MM.1S (cell line): ENCODE results near the gene KCNIP3.
A peak's percentile ranks its signal among the peaks of the same experiment; 100 is the strongest.
"Not testable (repeated sequence)": the region's sequence is repeated elsewhere in the genome, so short reads cannot be mapped to it uniquely, and the experiment has no call there.

Source experiments
- DNase-seq: peaks from one replicate; pipeline ENCODE4 v3.0.0-alpha.2; 2015
- H2AFZ ChIP-seq: fragments of 300-600 bp; sonication (generic); 2 replicates; pipeline ENCODE4 v1.6.0; 2016; ENCODE audit warnings: antibody characterized with exemption, low read length
- H3F3A ChIP-seq: fragments of 300-600 bp; sonication (generic); 2 replicates; pipeline ENCODE4 v1.6.1; 2016; ENCODE audit warnings: mild to moderate bottlenecking, antibody characterized with exemption, low read length, moderate library complexity, mixed read lengths; ENCODE audit not compliant: insufficient read depth
- H3K27ac ChIP-seq: fragments of 300-600 bp; sonication (generic); 2 replicates; pipeline ENCODE4 v1.5.1; 2016; ENCODE audit warnings: mild to moderate bottlenecking, low read length
- H3K27me3 ChIP-seq: fragments of 300-600 bp; sonication (generic); replicated peaks from 2 replicates; pipeline ENCODE4 v1.6.0; 2016; ENCODE audit warnings: low read length; ENCODE audit not compliant: insufficient read depth
- H3K36me3 ChIP-seq: fragments of 300-600 bp; sonication (generic); replicated peaks from 2 replicates; pipeline ENCODE4 v1.6.1; 2016; ENCODE audit warnings: mild to moderate bottlenecking, low read length, mixed read lengths; ENCODE audit not compliant: insufficient read depth
- H3K4me1 ChIP-seq: fragments of 300-600 bp; sonication (generic); 2 replicates; pipeline ENCODE4 v1.6.1; 2016; ENCODE audit warnings: low read length, mixed read lengths
- H3K4me2 ChIP-seq: fragments of 300-600 bp; sonication (generic); 2 replicates; pipeline ENCODE4 v1.6.0; 2016; ENCODE audit warnings: low read depth, low read length
- H3K4me3 ChIP-seq: fragments of 300-600 bp; sonication (generic); 2 replicates; pipeline ENCODE4 v1.5.1; 2016; ENCODE audit warnings: low read length, mixed read lengths
- H3K79me2 ChIP-seq: fragments of 300-600 bp; sonication (generic); 2 replicates; pipeline ENCODE4 v1.6.1; 2016; ENCODE audit warnings: mixed run types, low read length, mixed read lengths
- H3K9ac ChIP-seq: fragments of 300-600 bp; sonication (generic); 2 replicates; pipeline ENCODE4 v1.6.1; 2016; ENCODE audit warnings: low read length, mixed read lengths
- H3K9me2 ChIP-seq: fragments of 300-600 bp; sonication (generic); replicated peaks from 2 replicates; pipeline ENCODE4 v1.6.1; 2016; ENCODE audit warnings: mild to moderate bottlenecking, low read length, mixed read lengths; ENCODE audit not compliant: insufficient read depth
- H3K9me3 ChIP-seq: fragments of 300-600 bp; sonication (generic); replicated peaks from 2 replicates; pipeline ENCODE4 v1.6.1; 2016; ENCODE audit warnings: mild to moderate bottlenecking, low read length, mixed read lengths; ENCODE audit not compliant: insufficient read depth
- H4K20me1 ChIP-seq: fragments of 300-600 bp; sonication (generic); 2 replicates; pipeline ENCODE4 v1.6.1; 2016; ENCODE audit warnings: mild to moderate bottlenecking, low read length, moderate library complexity, mixed read lengths; ENCODE audit not compliant: insufficient read depth
- CTCF ChIP-seq: fragments of 300-600 bp; sonication (generic); IDR thresholded peaks from 2 replicates; pipeline ENCODE4 v1.5.1; 2016; ENCODE audit warnings: antibody characterized with exemption, low read length, mixed read lengths
- EZH2 ChIP-seq: fragments of 300-600 bp; sonication (generic); optimal IDR thresholded peaks from 2 replicates; pipeline ENCODE3; 2017; ENCODE audit warnings: low read depth, mild to moderate bottlenecking, antibody characterized with exemption, low read length, mixed read lengths
- EZH2phosphoT487 ChIP-seq: fragments of 300-600 bp; sonication (generic); IDR thresholded peaks from 2 replicates; pipeline ENCODE4 v1.6.1; 2018; ENCODE audit warnings: antibody characterized with exemption, low read length

The KCNIP3 gene

GRCh38 chr2:95399061-95399460 is 101.9 kb downstream of the KCNIP3 start:
- DNase-seq = no peak
- no peaks in the 10 kb centered on the region for H4K20me1 ChIP-seq
- no peak for TF ChIP-seq CTCF
- TF ChIP-seq EZH2phosphoT487 = no peak
- no peak for TF ChIP-seq EZH2
- no peak overlapping the region for H3K27ac ChIP-seq
- H2AFZ ChIP-seq = no peak overlapping the region
- H3K9me2 ChIP-seq = no peaks in the 10 kb centered on the region
- peaks cover 4% of the 10 kb centered on the region; the same call in 1 of the 2 replicates for H3F3A ChIP-seq
- H3K4me1 ChIP-seq = peaks cover 11% of the 10 kb centered on the region; the same call in 1 of the 2 replicates
- H3K4me2 ChIP-seq = no peak overlapping the region
- no peak overlapping the region for H3K9ac ChIP-seq
- H3K4me3 ChIP-seq = no peak overlapping the region
- no peaks in the 10 kb centered on the region for H3K36me3 ChIP-seq
- peaks cover 21% of the 10 kb centered on the region for H3K79me2 ChIP-seq
- no peaks in the 10 kb centered on the region for H3K9me3 ChIP-seq
- no peaks in the 10 kb centered on the region for H3K27me3 ChIP-seq

- Histone ChIP-seq H3K9ac (peak overlapping the region; percentile 87; the same call in 1 of the 2 replicates), H3K9me3 (no peaks in the 10 kb centered on the region), H3F3A (peaks cover 4% of the 10 kb centered on the region; the same call in 1 of the 2 replicates), H3K4me2 (peak overlapping the region; percentile 88), H3K27me3 (no peaks in the 10 kb centered on the region), H3K36me3 (no peaks in the 10 kb centered on the region), H3K4me1 (peaks cover 11% of the 10 kb centered on the region; the same call in 1 of the 2 replicates), H3K79me2 (peaks cover 28% of the 10 kb centered on the region), H3K4me3 (peak overlapping the region; percentile 88), H2AFZ (peak overlapping the region; percentile 97), H3K9me2 (no peaks in the 10 kb centered on the region), H4K20me1 (no peaks in the 10 kb centered on the region), H3K27ac (no peak overlapping the region)
- no peak for DNase-seq
- TF ChIP-seq EZH2phosphoT487 = no peak
- TF ChIP-seq EZH2 = no peak
- TF ChIP-seq CTCF = no peak
These were observed 104.3 kb downstream of the KCNIP3 start for GRCh38 chr2:95401480-95401879.

GRCh38 chr2:95402004-95402369 is 104.8 kb downstream of the KCNIP3 start:
- H3F3A ChIP-seq, H3K27ac ChIP-seq, H4K20me1 ChIP-seq, H3K36me3 ChIP-seq, H3K27me3 ChIP-seq, DNase-seq, H3K9me3 ChIP-seq, H3K9me2 ChIP-seq: not testable (repeated sequence)
- Histone ChIP-seq H3K4me1 (peaks cover 11% of the 10 kb centered on the region; the same call in 1 of the 2 replicates), H3K4me3 (peak overlapping the region; percentile 88), H3K9ac (peak overlapping the region; percentile 87), H3K4me2 (peak overlapping the region; percentile 88), H3K79me2 (peaks cover 28% of the 10 kb centered on the region), H2AFZ (peak overlapping the region; percentile 97)

- Histone ChIP-seq H2AFZ (peak within 1 kb of the TSS; percentile 97), H3K79me2 (peaks cover 28% of the 10 kb centered on the region), H3K9me2 (no peaks in the 10 kb centered on the region), H3K9me3 (no peaks in the 10 kb centered on the region), H4K20me1 (no peaks in the 10 kb centered on the region), H3K9ac (peak within 1 kb of the TSS; percentile 87), H3K36me3 (no peaks in the 10 kb centered on the region), H3K4me3 (peak within 1 kb of the TSS; percentile 88), H3K27ac (peak within 1 kb of the TSS; percentile 64; the same call in 1 of the 2 replicates), H3K27me3 (no peaks in the 10 kb centered on the region), H3K4me2 (peak within 1 kb of the TSS; percentile 88), H3F3A (peaks cover 4% of the 10 kb centered on the region; the same call in 1 of the 2 replicates), H3K4me1 (peaks cover 11% of the 10 kb centered on the region; the same call in 1 of the 2 replicates)
- TF ChIP-seq EZH2phosphoT487 = no peak
- TF ChIP-seq EZH2 = no peak
- TF ChIP-seq CTCF = no peak
- peak; percentile 95 for DNase-seq
These were observed 105.4 kb downstream of the KCNIP3 start, which contains the start of gene FAHD2A for GRCh38 chr2:95402370-95403203. Gene FAHD2A, plus strand, starts transcription at chr2:95402708. Its CDS starts 2,851 bp downstream, at chr2:95405559.
